ENCODE results near the gene MYO1D.
A peak's percentile ranks its signal among the peaks of the same experiment; 100 is the strongest.
"Not testable (repeated sequence)": the region's sequence is repeated elsewhere in the genome, so short reads cannot be mapped to it uniquely, and the experiment has no call there.

The MYO1D gene

DNA sequence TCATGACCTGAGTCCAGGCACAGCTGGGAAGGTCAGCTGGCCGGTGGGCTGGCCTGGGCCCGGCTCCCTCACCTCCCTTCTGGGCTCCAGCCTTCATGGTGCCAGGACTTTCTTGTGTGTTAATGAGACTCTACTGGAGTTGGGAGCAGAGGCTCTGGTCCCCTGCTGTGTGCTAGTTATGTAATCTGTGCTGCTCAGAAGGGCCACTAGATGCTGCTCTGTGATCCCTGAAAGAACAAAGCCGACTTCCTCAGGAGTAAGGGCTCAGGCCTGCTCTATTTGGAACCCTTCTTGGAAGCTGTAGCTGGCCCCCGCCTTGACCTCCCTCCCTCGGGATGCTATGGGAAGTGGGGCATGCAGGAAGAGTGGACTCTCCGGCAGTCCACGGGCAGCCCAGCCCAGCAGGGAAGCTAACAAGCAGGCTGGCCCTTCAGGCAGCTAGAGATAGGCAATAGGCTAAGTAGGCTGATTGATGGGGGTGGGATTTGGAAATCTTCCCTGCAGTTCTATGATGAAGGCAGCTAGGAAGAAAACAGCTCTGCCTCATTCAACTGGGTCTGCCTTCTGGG is 393.4 kb downstream of the MYO1D start:
- peak; percentile 27 for FAIRE-seq

- FAIRE-seq, result no peak
Observed at GRCh38 chr17:32482568-32483320, 394.2 kb downstream of the MYO1D start.

- no peak for FAIRE-seq
Observed at GRCh38 chr17:32481193-32481592, 395.7 kb downstream of the MYO1D start.

DNA sequence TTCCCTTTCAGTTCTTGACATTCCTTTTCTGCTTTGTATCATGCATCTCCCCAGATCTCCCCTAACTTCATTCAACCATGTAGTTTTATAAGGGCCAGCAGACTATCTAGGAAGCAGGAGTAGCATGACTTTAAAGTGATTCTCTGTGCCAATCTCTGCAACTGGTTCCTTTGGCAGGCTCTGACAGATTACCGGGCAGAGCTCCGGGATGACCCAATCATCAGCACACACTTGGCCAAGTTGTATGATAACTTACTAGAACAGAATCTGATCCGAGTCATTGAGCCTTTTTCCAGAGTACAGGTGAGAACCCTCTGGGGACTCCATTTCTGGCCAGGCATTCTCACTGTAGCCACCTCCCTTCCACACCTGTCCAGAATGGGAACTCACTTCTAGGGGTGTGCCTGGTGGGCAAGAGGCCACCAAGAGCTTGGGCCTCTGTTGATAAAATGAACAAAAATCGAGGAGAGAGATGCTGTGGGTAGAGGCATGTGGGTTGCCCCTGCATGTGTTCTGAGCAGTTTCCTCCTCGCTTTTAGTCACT is 397.8 kb downstream of the MYO1D start:
- FAIRE-seq, result no peak

GRCh38 chr17:32477220-32477619 is 399.7 kb downstream of the MYO1D start:
- FAIRE-seq, result no peak

DNA sequence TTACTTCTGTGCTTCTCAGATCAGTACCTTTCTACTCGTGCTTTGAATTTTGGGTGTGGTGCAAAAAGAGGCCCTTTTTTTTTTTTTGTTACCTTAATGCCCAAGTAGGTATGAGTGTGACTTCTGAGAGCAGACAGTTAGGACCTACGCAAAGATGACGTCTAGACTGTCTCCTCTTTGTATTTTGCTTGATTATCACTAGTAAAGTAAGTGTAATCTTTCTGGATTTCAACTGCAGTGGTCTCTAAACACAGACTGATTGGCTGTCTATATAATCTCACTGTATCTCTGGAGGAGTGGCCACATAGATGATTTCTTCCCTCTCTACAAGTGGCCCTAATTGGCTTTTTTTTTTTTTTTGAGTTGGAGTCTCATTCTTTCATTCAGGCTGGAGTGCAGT is 401.7 kb downstream of the MYO1D start:
- FAIRE-seq, result no peak

GRCh38 chr17:32471652-32472051 is 405.3 kb downstream of the MYO1D start:
- FAIRE-seq, result no peak

- FAIRE-seq, result no peak
Observed at GRCh38 chr17:32470405-32471167, 406.3 kb downstream of the MYO1D start.

DNA sequence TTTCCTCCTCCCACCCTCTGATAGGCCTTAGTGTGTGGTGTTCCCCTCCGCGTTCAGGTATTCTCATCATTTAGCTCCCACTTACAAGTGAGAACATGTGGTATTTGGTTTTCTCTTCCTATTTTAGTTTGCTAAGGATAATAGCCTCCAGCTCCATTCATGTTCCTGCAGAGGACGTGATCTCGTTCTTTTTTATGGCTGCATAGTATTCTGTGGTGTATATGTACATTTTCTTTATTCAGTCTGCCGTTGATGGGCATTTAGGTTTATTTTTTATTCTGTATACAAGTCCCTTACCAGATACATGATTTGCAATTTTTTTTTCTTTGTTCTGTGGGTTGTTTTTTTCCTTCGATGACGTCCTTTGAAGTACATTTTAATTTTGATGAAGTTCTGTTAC is 409.0 kb downstream of the MYO1D start:
- no peak for FAIRE-seq

GRCh38 chr17:32464374-32464773 is 412.6 kb downstream of the MYO1D start:
- no peak for FAIRE-seq

- no peak for FAIRE-seq
Observed at GRCh38 chr17:32463304-32463703, 413.6 kb downstream of the MYO1D start.

GRCh38 chr17:32461853-32462617 is 414.9 kb downstream of the MYO1D start:
- FAIRE-seq, result peak; percentile 85

DNA sequence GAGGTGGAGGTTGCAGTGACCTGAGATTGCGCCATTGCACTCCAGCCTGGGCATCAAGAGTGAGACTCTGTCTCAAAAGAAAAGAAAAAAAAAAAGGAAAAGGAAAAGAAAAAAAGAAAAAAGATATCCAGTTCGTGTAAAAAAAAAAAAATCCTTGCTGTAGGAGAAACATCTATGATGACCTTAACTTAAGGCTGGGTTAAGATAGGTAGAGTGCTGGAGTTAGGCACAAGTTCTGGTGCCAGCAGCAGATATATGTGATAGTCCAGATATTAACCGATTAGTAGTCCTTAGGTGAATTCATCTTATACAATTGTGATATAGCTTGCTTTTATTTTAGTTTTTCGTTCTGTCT is 415.4 kb downstream of the MYO1D start:
- FAIRE-seq, result no peak

DNA sequence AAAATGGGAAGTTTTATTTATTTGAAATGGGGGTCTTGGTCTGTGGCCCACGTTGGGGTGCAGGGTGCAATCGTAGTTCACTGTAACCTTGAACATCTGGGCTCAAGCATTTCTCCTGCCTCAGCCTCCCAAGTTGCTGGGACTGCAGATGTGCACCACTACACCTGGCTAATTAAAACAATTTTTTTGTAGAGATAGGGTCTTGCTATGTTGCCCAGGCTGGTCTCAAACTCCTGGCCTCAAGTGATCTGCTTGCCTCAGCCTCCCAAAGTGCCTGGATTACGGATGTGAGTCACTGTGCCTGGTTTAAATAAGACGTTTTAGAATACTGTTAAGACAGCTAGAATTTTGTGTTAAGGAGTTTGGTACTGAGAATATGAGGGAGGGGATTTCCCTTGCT is 416.9 kb downstream of the MYO1D start:
- FAIRE-seq, result no peak

DNA sequence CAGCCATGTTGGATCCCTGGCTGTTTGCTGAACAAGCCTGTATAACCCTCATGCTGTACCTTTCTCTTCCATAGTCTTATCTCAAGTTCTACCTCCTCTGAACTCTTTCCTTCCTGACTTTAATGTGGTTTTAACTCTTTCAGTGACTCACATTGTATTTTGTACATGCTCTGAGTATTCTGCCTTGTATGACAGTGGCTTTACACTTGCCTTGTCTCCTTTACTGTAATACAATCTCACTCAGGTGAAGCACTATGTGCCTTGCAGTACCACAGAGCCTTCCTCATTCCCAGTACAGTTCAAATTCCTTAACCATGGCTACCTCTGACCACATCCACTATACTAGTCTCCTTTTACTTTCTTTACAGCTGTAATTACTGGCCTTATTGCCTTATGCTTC is 418.6 kb downstream of the MYO1D start:
- no peak for FAIRE-seq

DNA sequence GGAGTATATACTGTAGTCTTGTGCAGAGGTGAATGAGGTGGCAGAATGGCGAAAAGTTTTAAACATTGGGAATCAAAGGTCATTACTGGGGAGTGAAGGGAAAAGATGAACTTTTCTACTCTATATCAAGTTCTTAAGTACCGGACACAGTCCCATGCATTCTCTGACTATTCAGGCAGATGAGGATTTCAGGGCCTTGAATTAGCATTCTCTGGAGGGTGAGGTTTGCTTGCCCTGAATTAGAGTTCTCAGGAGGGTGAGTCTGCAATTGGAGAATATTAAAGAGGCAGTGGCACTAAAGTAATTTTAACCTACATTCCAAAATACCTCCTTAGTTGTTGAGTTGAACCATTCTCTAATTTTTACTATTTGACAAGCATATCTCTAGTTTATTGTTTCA is 423.6 kb downstream of the MYO1D start:
- FAIRE-seq, result no peak

DNA sequence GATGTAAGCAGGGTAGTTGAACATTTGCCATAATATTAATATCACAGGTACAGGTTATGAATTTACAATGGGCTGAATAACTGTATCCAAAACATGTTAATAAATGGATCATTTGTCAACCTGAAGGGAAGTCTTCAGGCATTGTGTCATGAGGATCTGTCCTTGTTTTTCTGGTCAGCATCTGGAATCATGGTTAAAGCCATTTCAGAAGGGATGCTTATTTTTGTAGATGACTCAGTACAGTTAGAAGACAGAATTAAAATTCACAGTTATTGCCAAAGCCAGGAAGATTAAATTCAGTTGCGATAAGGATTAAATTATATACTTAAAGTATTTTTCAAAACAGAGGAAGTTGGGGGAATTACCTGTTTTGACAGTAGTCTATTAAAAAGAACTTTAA is 424.6 kb downstream of the MYO1D start:
- no peak for FAIRE-seq

DNA sequence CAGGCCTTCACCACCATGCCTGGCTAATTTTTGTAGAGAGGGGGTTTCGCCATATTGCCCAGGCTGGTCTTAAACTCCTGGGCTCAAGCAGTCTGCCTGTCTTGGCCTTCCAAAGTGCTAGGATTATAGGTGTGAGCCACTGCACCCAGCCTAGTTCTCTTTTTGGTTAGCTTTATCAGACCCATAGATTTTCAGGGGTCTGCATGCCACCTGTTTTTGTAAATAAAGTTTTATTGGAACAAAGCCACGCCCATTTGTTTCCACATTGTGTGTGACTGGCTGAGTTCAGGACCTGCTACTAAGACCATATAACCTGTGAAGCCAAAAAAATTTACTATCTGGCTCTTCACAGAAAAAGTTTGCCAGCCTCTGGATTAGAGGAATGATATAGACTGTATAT is 425.0 kb downstream of the MYO1D start:
- FAIRE-seq, result no peak

DNA sequence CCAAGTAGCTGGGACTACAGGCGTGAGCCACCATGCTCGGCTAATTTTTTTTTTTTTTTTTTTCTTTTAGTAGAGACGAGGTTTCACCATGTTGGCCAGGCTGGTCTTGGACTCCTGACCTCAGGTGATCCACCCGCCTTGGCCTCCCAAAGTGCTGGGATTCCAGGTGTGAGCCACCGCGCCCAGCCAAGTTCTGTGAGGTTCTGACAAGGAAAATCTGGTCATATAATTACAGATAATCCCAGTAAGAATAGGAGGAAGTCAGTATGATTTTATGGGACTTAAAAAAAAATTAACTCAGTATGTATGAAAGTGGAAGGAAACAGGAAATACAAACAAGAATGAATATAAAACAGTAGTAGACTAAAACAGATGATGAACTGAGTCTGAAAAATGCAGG is 426.5 kb downstream of the MYO1D start:
- FAIRE-seq, result not testable (repeated sequence)

DNA sequence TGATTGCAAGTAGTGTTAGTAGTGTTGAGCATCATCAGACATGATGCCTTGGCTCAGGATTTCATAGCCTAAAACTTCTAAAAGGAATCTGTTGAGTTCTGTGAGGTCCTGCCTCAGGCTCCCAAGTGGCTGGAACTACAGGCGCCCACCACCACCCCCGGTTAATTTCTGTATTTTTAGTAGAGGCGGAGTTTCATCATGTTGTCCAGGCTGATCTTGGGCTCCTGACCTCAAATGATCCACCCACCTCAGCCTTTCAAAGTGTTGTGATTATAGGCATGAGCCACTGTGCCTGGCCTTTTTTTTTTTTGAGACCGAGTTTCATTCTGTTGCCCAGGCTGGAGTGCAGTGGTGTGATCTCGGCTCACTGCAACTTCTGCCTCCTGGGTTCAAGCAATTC is 427.0 kb downstream of the MYO1D start:
- FAIRE-seq, result no peak

- FAIRE-seq, result no peak
Observed at GRCh38 chr17:32446949-32447348, 430.0 kb downstream of the MYO1D start.

DNA sequence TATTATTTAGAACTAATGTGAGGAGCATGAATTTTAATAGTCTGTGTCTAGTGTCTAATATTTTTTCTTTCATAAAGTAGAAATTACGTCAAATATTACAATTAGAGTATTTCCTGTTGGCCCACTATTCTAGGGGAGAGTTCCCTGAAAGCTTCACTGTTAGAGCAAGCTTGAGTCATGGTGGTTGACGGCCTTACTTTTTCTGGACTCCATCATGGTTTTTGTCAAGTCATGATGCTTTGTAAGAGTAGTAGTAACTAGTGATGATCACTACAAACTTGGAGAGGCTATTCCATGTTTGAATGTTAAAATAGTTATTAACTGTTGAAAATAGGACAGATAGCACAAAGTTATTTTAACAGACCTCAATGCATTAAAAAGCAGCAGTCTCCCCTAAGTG is 431.0 kb downstream of the MYO1D start:
- FAIRE-seq, result no peak

DNA sequence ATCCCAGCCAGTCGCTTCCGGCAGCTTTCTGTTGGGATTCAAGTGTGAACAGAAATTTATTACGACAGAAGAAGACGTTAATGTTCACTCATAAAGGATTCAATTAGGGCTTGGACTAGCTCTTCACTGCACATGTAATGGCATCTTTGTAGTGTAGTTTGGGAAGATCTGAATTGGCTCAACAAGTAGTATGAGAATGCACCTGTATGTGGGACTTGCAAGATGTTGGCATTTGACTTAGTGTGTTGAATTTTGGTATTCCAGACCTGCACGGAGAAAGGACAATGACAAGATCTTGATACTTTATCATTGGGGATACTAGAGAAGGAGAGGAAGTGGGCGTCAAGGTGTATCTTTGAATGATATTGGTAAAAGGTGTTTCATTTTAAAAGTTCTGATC is 431.4 kb downstream of the MYO1D start:
- FAIRE-seq, result no peak

Data from G401.6 (cell line).